Hepatocyte (in vitro differentiated cells): ENCODE measurements around the gene KLHL20. TPM values are rescaled to one million over a fixed set of nuclear protein-coding genes. Genes with fewer than 3 reads are reported as not detected.
"Not testable (repeated sequence)": the region's sequence is repeated elsewhere in the genome, so short reads cannot be mapped to it uniquely, and the experiment has no call there.

Source experiments
- DNase-seq: peaks from one replicate; pipeline ENCODE4 v3.0.0-alpha.2; 2016; ENCODE audit warnings: low spot score
- H2AFZ ChIP-seq: fragments of 200-600 bp; sonication (generic); 2 replicates; pipeline ENCODE4 v1.6.0; 2016; ENCODE audit warnings: antibody characterized with exemption, mild to moderate bottlenecking
- H3K27ac ChIP-seq: fragments of 200-600 bp; sonication (generic); 2 replicates; pipeline ENCODE4 v1.5.1; 2016; ENCODE audit warnings: mild to moderate bottlenecking
- H3K27me3 ChIP-seq: fragments of 200-600 bp; sonication (generic); 2 replicates; pipeline ENCODE4 v1.6.1; 2016
- H3K36me3 ChIP-seq: fragments of 200-600 bp; sonication (generic); replicated peaks from 2 replicates; pipeline ENCODE4 v1.5.1; 2016; ENCODE audit warnings: low read depth; ENCODE audit not compliant: insufficient read depth
- H3K4me1 ChIP-seq: fragments of 200-600 bp; sonication (generic); 2 replicates; pipeline ENCODE4 v1.5.1; 2016; ENCODE audit warnings: mild to moderate bottlenecking, moderate library complexity; ENCODE audit not compliant: insufficient read depth
- H3K4me2 ChIP-seq: fragments of 200-600 bp; sonication (generic); 2 replicates; pipeline ENCODE4 v1.6.0; 2016
- H3K4me3 ChIP-seq: fragments of 200-600 bp; sonication (generic); 2 replicates; pipeline ENCODE4 v1.5.1; 2016; ENCODE audit warnings: mild to moderate bottlenecking
- H3K79me2 ChIP-seq: fragments of 200-600 bp; sonication (generic); 2 replicates; pipeline ENCODE4 v1.6.0; 2017; ENCODE audit warnings: mild to moderate bottlenecking
- H3K9me2 ChIP-seq: fragments of 200-600 bp; sonication (generic); replicated peaks from 2 replicates; pipeline ENCODE4 v1.6.0; 2017; ENCODE audit warnings: mild to moderate bottlenecking; ENCODE audit not compliant: insufficient read depth
- H3K9me3 ChIP-seq: fragments of 200-600 bp; sonication (generic); 2 replicates; pipeline ENCODE4 v1.5.1; 2016; ENCODE audit warnings: low read depth, mild to moderate bottlenecking
- H4K20me1 ChIP-seq: fragments of 200-600 bp; sonication (generic); 2 replicates; pipeline ENCODE4 v1.6.0; 2016; ENCODE audit warnings: mild to moderate bottlenecking; ENCODE audit not compliant: insufficient read depth, poor library complexity, severe bottlenecking
- EZH2 ChIP-seq: fragments of 200-600 bp; sonication (generic); IDR thresholded peaks from 2 replicates; pipeline ENCODE4 v1.6.1; 2016; ENCODE audit warnings: antibody characterized with exemption, mild to moderate bottlenecking, borderline replicate concordance
- EZH2phosphoT487 ChIP-seq: fragments of 200-600 bp; sonication (generic); IDR thresholded peaks from one replicate; pipeline ENCODE4 v1.6.1; 2018; ENCODE audit warnings: antibody characterized with exemption, mild to moderate bottlenecking, low read depth, moderate library complexity; ENCODE audit not compliant: unreplicated experiment, severe bottlenecking
- WGBS: methylation state at CpG from one replicate; pipeline ENCODE4 v1.1.6; 2016; ENCODE audit warnings: low lambda C conversion rate; ENCODE audit errors: missing lambda C conversion rate; 5-methylcytosine and 5-hydroxymethylcytosine counted together
- polyA plus RNA-seq: library from polyadenylated mRNA; unstranded; fragments of >200 nt; fragmentation: Nextera tagmentation; extraction: Ambion mirVana; gene quantifications from 2 replicates; pipeline ENCODE4 v1.2.1, GENCODE V29; 2016
- total RNA-seq: library from RNA; depleted of rRNA; stranded (reverse); fragments of >200 nt; gene quantifications from 2 replicates; pipeline ENCODE4 v1.2.3, GENCODE V29; 2014
- TF ChIP-seq, protein P1 (sequence below): fragments of 200-600 bp; sonication (generic); IDR thresholded peaks from 2 replicates; pipeline ENCODE4 v1.5.1; 2016; ENCODE audit warnings: antibody characterized with exemption, mild to moderate bottlenecking; ENCODE audit not compliant: poor library complexity

KLHL20 gene
- total and polyA plus RNA-seq, 2 experiments from 2014 or later, result 10.0 to 23.1 TPM

DNA sequence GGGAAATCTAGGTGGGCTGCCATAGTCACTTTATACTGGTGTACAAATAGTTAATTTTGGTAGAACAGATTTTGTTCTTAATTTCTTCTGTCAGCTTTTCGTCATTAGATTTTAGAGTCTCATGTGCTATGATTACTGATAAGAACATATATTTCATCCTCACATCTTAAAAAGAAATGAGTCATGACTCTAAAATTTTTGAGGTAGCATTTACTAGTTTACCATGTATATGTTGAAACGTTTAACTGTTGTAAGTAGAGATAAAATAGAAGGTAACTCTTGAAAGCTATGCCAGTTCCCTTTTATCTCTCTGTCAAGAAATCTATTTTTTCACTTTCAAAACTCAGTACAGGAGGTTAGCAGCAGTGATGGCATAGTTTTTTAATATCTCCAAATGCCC lies 53.4 kb downstream of the KLHL20 start:
- Histone ChIP-seq H3K27ac (no peak overlapping the region), H3K4me1 (no peaks in the 10 kb centered on the region), H2AFZ (no peak overlapping the region), H3K4me2 (no peak overlapping the region), H3K36me3 (no peaks in the 10 kb centered on the region), H3K9me2 (no peaks in the 10 kb centered on the region), H3K4me3 (no peak overlapping the region), H4K20me1 (no peaks in the 10 kb centered on the region), H3K79me2 (no peaks in the 10 kb centered on the region), H3K9me3 (peaks cover 11% of the 10 kb centered on the region), H3K27me3 (no peaks in the 10 kb centered on the region)
- no peak for TF ChIP-seq EZH2
- no peak for TF ChIP-seq EZH2phosphoT487
- TF ChIP-seq, protein P1, sequence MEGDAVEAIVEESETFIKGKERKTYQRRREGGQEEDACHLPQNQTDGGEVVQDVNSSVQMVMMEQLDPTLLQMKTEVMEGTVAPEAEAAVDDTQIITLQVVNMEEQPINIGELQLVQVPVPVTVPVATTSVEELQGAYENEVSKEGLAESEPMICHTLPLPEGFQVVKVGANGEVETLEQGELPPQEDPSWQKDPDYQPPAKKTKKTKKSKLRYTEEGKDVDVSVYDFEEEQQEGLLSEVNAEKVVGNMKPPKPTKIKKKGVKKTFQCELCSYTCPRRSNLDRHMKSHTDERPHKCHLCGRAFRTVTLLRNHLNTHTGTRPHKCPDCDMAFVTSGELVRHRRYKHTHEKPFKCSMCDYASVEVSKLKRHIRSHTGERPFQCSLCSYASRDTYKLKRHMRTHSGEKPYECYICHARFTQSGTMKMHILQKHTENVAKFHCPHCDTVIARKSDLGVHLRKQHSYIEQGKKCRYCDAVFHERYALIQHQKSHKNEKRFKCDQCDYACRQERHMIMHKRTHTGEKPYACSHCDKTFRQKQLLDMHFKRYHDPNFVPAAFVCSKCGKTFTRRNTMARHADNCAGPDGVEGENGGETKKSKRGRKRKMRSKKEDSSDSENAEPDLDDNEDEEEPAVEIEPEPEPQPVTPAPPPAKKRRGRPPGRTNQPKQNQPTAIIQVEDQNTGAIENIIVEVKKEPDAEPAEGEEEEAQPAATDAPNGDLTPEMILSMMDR, result no peak
- WGBS, result 59% methylated on average over 2 of the region's 2 CpGs
- no peak for DNase-seq

DNA sequence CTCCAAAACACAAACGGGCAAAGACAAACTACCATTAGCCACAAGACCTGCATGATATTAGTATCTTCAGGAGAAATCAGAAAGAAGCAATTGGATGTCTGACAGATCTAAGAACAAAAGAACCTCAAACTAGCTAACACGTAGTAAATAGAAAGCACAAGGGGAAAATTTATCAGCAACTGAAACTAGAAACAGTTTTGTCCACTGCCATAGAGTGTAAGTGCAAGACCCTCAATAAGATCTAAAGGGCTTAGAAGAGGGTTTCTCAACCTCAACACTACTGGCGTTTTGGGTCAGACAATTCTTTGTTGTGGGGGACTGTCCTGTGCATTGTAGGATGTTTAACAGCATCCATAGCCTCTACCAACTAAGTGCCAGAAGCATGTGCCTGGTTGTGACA lies 54.0 kb downstream of the KLHL20 start:
- no peak overlapping the region for H3K4me2 ChIP-seq
- DNase-seq, result no peak
- 90% methylated on average over 3 of the region's 3 CpGs for WGBS
- peaks cover 5% of the 10 kb centered on the region for H3K9me3 ChIP-seq
- H3K36me3 ChIP-seq, result no peaks in the 10 kb centered on the region
- no peak overlapping the region for H2AFZ ChIP-seq
- H3K9me2 ChIP-seq, result no peaks in the 10 kb centered on the region
- H3K79me2 ChIP-seq, result no peaks in the 10 kb centered on the region
- TF ChIP-seq EZH2, result no peak
- TF ChIP-seq, protein P1, result no peak
- H3K27ac ChIP-seq, result no peak overlapping the region
- no peaks in the 10 kb centered on the region for H3K4me1 ChIP-seq
- no peak overlapping the region for H3K4me3 ChIP-seq
- H4K20me1 ChIP-seq, result no peaks in the 10 kb centered on the region
- no peaks in the 10 kb centered on the region for H3K27me3 ChIP-seq

GRCh38 chr1:173770330-173770729 lies 55.5 kb downstream of the KLHL20 start:
- H3K27ac ChIP-seq, H4K20me1 ChIP-seq, H3K4me3 ChIP-seq, DNase-seq, H3K9me3 ChIP-seq, H3K4me2 ChIP-seq, H3K9me2 ChIP-seq, H3K79me2 ChIP-seq, H3K36me3 ChIP-seq, H3K4me1 ChIP-seq, H3K27me3 ChIP-seq, H2AFZ ChIP-seq: not testable (repeated sequence)
- 100% methylated on average over 9 of the region's 9 CpGs for WGBS

DNA sequence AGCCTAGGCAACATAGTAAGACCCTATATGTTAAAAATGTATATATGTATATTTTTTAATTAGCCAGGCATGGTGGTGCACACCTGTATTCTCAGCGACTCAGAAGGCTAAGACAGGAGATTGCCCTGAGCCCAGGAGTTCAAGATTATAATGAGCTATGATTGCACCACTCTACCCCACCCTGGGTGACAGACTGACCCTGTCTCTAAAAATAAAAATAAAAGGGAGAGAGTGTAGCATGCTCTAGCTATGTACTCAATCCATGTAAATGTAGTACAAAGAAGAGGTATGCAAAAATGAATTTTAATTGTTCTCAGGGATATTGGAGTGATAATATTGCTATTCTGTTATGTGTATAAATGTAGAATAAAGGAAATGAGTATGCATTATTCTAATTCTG lies 56.8 kb downstream of the KLHL20 start:
- TF ChIP-seq, protein P1, result no peak
- TF ChIP-seq EZH2phosphoT487 (no peak), EZH2 (no peak)
- no peaks in the 10 kb centered on the region for H3K79me2 ChIP-seq
- no peaks in the 10 kb centered on the region for H3K9me2 ChIP-seq
- H3K27me3 ChIP-seq, result no peaks in the 10 kb centered on the region
- no peak for DNase-seq
- H3K4me1 ChIP-seq, result no peaks in the 10 kb centered on the region
- H3K36me3 ChIP-seq, result no peaks in the 10 kb centered on the region
- H3K9me3 ChIP-seq, result no peaks in the 10 kb centered on the region
- no peak overlapping the region for H3K4me2 ChIP-seq
- H2AFZ ChIP-seq, result no peak overlapping the region
- 100% methylated on average over 1 of the region's 1 CpG for WGBS
- H3K4me3 ChIP-seq, result no peak overlapping the region
- H4K20me1 ChIP-seq, result no peaks in the 10 kb centered on the region
- H3K27ac ChIP-seq, result no peak overlapping the region
